Left kidney (tissue), 2 donors: ENCODE data around the gene ITGB2. TPM values are rescaled to one million over a fixed set of nuclear protein-coding genes. Genes with fewer than 3 reads are reported as not detected.
"Not testable (repeated sequence)": the region's sequence is repeated elsewhere in the genome, so short reads cannot be mapped to it uniquely, and the experiment has no call there.

Source experiments
- DNase-seq: peaks from one replicate; pipeline ENCODE4 v3.0.0-alpha.2; 2013
- polyA plus RNA-seq: library from polyadenylated mRNA; unstranded; fragments of 120-200 nt; gene quantifications from one replicate; pipeline ENCODE4 v1.2.1, GENCODE V29; 2013; ENCODE audit not compliant: insufficient read length

ITGB2 gene
- polyA plus RNA-seq, 1 donor = 11.8 TPM

DNA sequence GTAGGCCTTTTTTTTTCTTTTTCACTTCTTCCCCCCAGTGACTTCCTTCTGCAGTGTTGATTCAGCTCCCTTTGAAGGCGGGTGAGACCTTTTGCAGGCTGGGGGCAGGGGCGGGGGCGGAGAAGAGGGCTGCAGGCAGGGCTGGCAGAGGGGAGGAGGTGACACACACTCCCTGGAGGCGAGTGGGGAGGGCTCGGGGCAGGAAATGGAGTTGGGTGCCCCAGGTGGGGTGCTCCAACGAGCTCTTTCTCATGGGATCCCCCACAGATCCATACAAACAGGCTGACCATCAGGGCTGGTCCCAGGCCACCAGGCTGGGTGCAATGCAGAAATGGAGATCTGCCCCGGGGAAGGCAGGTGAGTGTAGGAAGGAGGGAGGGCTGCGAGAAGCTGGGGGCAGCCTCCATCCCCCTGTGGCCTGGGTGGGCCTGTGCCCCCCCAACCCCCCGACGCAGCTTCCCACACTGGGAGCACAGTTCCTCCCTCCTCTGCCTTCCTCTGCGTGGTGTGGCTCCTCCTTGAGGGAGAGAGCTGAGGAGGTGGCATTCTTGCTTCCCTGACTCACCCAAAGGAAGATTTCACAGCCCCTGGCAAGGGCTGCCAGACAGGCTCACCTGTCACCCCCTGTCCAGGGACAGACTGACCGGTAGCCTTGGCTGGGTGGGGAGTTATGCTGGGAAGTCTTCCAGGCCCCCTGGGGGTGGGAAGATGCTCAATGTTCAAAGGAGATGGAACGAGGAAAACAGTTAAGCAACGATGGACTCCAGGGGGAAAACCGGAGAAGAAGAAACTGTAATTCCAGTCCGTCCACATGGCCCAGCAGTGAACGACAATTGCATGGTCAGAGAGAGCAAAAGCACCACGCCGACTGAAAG lies 7.1 kb upstream of the ITGB2 start:
- DNase-seq = no peak

DNA sequence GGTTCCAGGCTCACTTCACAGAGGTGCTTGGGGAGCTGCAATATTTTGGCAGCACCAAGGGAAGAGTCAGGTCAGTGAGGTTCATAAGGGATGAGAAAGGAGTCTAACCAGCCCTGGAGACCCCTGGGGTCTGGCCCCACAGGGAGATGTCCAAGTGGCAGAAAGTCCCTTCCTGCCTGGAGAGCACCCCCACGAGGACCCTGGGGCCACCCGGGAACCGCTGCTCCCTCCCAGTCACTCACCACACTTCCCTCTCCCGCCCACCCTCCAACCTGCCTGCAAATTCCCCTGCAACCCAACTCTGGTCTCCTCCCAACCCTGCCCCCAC lies 6.5 kb upstream of the ITGB2 start:
- no peak for DNase-seq

DNA sequence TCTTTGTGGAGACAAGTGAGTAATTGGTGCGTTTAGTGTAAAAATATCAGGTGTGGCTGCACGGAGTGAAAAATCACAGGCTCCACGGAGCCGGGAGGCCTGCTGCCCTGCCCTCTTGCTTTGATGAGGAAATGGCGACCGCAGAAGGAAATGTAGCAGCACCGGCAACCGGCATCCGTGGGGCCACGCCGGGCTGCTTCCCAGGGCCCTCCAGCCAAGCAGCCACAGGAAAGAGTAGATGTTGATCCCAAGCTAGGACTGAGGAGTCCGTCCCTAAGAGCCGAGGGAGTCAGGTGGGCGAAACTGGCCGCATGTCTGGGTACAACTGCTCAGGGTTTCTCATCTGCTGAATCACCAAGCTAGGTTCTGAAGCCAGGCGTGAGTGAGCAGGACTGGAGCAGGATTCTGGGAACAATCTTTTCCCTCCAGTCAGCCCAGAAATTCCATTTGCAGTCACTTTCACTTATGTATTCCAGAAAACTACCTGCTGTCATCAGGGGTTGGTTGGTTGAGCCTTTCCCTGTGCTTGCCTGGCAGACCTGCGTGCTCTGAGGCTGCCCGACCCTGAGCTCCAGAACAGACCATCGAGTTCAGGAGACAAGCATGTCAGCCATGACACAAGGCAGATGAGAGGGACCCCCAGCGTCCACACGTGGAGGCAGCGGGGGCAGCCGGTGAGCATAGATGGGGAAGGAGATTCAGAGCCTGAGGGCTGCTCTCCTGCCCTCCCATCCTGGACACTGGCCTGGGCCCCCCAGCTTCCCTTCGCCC lies 5.8 kb upstream of the ITGB2 start:
- no peak for DNase-seq

DNA sequence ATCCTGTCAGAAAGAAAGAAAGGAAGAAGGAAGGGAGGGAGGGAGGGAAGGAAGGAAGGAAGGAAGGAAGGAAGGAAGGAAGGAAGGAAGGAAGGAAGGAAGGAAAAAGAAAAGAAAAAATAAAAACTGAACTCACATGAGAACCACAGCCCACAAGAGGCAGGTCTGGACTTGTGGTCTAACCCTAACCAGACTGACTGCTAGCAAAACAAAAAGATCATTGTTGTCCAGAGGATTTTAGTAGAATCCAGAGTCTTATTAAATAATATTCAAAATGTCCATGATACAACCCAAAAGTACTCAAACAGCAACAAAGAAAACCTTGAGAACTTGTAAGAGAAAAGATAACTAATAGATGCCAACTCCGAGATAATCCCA lies 4.7 kb upstream of the ITGB2 start:
- DNase-seq = no peak

DNA sequence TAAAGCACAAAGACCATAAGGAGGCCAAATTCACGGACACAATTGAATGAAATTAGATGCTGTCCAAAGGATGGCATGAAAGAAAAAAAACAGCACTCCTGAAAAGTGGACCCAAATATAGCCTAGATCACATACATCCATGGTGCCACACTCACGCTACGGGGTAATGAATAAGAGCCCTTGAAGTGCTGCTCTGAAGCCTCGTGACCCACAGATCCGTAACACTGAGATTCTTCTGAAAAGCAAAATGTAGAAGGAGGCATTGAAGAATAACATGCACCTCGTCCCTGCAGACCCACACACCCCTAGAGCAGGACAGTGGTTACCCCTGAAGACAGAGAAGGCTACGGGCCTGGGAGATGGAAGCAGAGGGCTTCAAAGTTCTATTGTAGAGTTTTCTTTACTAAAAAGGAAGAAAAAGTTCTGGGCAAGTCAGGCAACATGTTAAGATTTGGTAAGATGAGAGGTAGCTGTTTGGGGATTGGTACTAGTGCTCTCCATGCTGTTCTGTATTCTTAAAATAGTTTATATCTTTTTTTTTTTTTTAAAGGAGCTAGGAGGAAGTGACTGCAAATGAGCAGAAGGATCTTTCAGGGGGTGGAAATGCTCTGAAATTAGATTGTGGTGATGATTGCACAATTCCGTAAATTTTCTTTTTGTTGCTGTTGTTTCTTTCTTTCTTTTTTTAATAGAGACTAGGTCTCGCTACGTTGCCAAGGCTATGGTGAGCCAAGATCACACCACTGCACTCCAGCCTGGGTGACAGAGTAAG lies 4.1 kb upstream of the ITGB2 start:
- no peak for DNase-seq

DNA sequence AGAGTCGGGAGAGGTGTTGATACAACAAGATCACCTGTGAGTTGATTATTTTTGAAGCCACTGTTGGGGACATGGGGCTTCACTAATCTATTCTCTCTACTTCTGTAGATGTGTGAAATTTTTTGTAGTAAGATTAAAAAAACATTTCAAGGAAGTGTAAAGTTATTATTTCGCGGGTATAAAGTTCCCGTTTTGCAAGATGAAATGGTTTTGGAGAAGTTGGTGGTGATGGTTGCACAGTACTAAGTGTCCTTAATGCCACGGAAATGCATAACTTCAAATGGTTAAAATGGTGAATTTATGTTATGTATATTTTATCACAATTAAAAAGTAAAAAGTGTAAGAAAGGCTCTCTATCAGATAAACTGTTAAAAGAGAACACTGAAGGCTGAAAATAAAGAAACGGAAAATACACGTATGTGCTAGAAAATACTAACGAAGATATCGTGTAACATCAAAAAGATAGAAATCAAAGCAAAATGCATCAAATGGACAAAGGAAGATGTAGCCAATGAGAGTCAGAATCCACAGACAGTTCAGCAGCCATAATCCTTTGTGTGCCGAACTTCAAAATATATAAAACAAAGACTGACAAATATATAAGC lies 2.9 kb upstream of the ITGB2 start:
- no peak for DNase-seq

DNA sequence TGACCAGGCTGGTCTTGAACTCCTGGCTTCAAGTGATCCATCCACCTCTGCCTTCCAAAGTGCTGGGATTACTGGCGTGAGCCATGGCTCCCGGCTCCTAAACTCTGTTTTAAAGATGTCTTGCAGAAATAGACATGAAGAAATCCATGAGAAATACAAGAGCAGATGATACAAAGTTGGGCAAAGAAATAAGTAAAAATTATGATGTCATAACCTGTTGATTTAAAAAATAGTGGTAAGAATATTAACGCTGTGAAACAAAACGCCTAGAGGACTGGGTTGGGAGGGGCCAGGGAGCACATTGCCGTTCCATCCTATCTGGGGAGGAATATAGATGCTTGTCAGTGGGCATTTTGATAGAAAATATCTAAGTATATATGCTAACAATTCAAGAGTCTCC lies 1.2 kb upstream of the ITGB2 start:
- no peak for DNase-seq

DNA sequence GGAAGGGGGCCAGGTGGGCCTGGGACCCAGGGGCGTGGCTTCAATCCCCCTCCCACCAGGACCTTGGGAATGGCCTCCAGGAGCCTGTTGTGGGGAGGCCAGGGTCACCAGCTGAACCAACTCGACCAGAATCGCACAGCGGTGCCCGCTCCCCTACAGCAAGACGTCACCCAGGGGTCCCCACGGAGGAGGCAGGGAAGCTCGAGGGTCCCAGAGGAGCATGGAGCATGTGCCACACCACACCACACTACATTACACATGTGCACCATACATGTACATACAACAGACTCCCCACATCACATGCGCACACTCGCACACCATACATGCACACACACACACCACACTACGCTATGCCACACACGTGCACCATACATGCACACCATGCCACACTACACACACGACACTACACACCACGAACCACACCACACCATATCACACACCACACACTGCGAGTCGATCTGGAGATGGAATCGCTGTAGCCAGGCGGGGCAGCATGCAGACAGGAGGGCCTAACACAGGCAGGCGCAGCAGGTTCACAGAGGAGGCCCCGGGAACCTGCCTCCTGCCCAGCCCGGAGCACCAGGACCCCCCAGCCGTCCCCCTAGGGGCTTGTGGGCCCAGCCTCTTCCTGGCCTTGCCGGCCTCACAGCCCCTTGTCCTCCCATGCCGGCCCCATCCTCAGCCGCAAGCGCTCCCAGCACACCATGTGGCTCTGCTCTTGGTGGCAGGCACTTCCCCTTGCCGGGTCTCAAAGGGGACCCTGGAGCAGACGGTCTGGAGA lies 596 bp downstream of the ITGB2 start:
- DNase-seq = no peak

DNA sequence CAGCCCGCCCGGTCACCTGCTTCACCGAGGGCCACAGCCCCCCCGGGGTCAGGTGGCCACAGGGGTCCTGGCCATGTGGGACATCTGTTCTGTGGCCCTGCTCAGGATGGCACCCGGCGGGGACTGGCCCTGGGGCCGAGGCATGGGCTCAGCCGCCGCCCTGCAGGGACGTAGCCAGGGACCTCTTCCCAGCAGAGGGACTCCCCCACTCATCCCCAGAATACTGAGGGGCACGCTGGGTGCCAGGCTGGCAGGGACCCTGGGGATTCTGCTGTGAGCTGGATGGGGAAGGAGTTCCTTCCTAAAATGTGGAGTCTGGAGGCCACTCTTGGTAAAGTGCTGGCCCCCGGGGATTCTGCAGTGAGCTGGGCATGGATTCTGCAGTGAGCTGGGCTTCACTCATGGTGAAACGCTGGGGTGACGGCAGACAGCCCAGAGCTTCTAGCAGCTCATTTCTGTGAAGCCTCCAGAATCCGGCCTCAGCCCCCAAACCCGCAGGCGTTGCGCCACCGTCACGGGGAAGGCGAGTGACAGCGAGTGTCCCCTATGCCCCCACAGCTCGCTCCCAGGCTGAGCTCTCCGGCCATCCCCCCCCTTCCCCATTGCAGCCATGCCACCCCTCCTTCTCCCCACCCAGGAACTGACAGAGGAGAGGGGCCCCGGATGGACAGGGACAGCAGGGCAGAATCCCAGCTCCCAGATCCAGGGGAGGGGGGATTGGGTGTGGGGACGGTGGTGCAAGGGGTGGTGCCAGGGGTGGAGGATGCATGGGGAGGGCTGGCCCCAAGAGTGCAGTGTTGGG lies 1.4 kb downstream of the ITGB2 start:
- DNase-seq = no peak

DNA sequence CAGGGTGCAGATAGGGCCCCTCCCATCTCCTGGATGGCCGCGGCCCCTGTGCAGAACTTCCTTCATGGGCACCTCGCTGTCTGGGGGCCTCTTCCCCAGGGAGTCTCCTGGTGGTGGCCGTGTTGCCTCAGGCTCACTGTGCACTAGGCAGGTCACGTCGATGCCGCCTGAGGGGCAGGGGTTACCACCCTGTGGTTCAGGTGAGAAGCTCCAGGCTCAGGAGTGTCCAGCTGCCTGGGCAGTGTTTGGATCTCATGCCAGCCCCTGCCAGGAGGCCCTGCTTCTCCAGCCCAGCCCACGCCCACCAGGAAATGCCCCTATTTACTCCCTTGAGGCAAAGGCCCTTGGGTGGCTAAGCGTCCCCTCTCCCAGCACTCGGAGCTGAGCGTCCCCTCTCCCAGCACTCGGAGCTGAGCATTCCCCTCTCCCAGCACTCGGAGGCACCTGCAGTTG lies 2.1 kb downstream of the ITGB2 start:
- DNase-seq = no peak

DNA sequence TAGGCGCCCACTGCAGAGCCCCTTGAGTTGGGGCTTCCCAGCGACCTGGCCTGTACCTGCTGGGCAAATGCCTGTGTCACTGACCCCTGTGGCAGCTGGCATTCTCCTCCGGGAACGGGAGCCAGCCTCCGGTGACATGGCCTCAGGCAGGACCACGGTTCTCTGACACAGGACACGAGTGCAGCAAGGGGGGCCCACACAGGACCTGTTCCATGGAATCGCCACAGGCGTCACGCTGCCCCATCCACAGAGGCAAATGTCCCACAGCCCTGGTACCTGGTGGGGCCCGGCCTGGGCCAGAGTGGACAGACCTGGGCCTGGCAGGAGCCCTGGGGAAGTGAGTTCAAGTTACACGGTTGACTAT lies 2.6 kb downstream of the ITGB2 start:
- DNase-seq = no peak

DNA sequence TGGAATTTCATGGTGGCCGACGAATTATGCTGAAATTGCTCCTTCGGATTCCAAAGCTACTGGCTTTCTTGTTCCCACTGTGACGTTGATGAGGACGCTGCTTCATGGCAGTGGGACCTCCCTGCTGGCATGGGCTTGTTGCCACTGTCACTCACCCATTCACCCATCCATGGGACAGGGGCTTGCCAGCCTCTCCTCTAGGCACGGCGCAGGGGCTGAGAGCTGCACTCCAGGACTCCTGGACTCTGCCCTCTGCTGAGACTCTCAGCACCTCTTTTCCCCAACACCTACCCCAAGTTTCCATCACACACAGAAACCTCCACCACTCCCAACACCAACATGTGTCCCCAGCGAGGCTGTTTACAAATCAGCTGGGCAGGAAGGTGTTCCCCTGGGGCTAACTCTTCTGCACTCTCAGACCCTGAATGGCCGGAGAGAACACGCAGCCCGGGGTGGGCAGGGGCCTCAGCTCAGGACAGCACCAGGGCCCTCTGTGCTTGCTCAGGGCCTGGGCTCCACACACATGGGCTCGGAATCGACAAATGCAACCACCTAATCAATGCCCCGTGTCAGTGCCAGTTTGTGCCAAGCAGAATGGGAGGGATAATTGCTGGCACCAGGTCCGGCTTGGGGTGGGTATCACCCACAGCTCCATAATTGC lies 3.1 kb downstream of the ITGB2 start:
- no peak for DNase-seq

DNA sequence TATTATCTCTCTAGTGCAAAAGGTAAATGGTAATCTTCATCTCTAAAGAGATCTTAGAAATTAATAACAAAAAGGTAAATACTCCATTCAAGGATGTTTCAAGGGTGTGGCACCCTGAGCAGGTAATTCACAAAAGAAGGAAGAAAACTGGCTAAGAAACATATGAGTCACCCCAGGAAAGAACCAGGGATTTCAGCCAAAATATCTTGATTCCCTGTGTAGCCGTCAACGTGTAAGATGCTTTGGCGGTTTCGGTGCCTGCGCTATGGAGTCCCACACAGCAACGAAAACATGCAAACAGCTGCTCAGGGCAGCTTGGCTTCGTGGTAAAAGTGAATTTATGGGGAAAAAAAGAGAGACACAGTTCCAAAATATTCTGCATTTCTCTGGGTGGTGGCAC lies 3.7 kb downstream of the ITGB2 start:
- no peak for DNase-seq

DNA sequence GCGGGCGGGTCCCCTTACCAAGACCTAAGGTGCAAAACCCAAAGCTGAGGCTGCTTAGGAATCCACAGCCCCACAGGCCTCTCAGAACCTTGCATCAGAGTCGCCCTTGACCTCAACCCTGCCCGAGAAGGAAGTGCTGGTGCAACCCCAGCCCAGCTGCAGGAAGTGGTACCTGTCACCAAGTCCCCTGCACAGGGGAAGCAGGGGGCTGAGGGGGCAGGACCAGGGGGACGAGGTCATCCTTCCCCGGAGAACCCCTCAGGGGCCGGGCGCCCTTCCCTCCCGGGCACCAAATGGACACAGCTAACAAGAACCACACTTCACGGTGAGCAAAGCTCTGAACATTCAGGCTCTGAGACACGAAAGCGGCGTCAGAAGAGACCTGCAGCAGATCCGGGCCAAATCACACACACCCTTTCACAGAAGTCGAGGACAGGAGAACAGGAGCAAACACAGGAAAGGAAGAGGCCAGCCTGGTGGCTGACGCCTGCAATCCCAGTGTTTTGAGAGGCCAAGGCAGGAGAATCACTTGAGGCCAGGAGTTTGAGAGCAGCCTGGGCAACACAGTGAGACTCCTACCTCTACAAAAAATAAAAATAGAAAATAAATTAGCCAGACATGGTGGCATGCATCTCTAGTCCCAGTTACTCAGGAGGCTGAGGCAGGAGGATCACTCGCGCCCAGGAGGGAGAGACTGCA lies 6.4 kb downstream of the ITGB2 start:
- DNase-seq = no peak

DNA sequence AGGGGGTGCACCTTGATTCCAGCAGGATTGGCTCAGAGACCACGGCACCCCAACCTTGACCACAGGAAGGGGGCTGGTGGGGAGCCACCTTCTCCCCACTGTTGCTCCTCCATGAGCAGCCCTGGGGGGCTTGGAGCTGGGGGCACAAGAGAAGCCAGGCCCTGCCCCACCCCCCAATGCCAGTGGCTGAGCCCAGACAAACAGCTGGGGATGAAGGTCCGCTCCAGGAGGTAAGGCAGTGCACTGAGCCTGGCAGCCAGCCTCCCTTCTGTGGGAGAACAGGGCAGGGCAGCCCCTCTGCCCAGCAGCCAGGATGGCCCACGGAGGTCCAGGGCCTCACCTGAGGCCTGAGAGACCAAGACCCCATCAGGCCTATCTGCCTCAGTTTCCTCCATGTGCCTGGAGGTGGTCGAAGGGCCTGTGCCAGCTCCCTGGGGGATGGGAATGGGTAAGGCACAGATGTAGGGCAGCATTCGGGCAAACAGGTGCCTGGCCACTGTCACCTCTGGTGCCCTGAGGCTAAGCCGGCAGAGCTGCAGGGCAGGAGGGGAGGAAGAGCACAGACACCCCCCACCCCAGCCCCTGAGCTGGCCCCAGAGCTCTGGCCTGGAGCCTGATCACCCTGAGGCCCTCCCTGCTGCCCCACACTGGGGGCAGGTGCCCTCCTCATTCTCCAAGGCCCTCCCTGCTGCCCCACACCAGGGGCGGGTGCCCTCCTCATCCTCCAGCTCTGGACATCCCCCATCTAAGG lies 7.1 kb downstream of the ITGB2 start:
- DNase-seq = no peak

DNA sequence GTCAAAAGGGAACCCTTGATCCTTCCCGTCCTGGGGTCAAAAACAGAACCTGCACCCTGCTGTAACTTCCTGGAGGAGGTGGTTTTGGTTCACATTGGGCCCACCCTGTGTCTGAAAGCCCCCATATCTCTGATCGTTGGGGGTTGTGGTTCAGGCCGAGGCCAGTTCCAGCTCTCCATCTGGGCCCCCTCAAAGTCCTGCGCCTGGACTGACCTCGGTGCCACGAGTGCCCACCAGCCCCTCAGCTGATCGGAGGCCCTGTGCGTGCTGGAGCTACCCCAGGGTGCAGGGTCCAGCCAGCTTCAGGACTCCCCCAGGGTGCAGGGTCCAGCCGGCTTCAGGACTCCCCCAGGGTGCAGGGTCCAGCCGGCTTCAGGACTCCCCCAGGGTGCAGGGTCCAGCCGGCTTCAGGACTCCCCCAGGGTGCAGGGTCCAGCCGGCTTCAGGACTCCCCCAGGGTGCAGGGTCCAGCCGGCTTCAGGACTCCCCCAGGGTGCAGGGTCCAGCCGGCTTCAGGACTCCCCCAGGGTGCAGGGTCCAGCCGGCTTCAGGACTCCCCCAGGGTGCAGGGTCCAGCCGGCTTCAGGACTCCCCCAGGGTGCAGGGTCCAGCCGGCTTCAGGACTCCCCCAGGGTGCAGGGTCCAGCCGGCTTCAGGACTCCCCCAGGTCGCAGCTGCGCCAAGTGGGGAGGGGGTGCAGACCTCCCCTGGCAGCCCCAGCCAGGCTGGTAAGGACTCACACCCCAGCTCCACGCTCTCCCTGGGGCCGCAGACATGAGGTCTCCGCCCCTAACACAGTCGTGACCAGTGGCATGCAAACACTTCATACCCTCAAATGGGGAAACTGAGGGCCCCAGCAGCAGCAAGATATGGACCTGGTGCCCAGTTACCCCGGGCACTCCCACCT lies 7.9 kb downstream of the ITGB2 start:
- DNase-seq = not testable (repeated sequence)

DNA sequence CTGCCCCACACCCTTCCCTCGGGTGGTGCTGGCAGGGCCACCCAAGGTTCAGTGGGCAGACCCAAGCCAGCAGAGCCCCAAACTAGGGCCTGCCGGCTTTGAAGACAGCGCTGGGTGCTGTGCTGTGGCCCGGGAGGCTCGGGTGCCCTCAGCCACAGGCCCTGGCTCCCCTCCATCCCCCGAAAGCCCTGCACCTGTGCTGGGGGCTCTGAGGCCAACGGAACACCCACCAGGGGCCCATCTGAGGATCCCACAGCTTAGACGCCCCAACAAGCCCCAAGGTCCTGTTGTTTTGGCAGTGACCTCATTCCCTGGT lies 8.6 kb downstream of the ITGB2 start:
- no peak for DNase-seq
